Stimulated activated CD8-positive, alpha-beta memory T cell treated with anti-CD3 and anti-CD28 coated beads, Interleukin-7, amount 100 ng/mL, for 48 hours (primary cell): ENCODE measurements around the gene LHX3.

Experiments
- DNase-seq, 2 donors: peaks; one replicate each; pipeline ENCODE4 v3.0.0-alpha.2; 2020; ENCODE audit warnings: low read depth in 1 of 2; ENCODE audit errors: extremely low read depth in 1 of 2

LHX3 gene

DNA sequence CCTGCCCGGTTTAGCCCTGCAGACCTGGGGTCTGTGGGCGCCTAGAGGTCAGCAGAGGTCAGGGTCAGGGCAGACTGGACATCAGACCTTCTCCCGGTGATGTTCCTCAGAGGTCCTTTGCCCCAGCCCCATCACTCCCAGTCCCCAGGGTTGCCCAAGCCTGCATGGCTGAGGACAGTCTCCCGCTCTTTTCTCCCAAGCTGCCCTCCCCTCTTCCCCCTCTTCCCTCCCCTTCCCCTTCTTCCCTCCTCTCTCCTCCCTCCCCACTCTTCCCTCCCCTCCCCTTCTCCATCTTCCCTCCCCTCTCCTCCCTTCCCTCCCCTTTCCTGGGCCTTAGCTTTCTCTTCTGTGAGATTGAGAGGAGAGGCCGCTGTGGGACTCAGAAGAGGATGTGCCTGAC, 10.4 kb downstream of the LHX3 start:
- DNase-seq: no peak

DNA sequence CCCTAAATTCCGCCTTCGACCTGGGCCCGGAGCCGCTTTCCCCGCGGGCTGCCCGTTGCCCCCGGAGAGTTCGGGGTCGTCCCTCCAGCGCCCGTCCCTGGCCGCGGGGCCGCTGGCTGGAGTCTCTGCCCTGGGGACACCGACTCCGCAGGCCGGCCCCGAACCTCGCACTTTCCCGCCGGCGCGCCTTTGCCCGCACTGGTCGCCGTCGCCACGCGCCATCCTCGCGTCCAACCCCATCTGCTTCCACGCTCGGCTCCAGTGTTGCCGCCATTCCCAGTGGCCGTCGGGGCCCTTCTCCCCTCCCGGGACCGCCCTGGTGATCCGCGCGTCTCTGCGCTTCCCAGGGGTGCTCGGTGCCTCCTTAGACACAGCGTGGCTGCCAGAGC, 11.0 kb downstream of the LHX3 start:
- DNase-seq: no peak

GRCh38 chr9:136193127-136193890, 11.6 kb downstream of the LHX3 start:
- no peak for DNase-seq

DNA sequence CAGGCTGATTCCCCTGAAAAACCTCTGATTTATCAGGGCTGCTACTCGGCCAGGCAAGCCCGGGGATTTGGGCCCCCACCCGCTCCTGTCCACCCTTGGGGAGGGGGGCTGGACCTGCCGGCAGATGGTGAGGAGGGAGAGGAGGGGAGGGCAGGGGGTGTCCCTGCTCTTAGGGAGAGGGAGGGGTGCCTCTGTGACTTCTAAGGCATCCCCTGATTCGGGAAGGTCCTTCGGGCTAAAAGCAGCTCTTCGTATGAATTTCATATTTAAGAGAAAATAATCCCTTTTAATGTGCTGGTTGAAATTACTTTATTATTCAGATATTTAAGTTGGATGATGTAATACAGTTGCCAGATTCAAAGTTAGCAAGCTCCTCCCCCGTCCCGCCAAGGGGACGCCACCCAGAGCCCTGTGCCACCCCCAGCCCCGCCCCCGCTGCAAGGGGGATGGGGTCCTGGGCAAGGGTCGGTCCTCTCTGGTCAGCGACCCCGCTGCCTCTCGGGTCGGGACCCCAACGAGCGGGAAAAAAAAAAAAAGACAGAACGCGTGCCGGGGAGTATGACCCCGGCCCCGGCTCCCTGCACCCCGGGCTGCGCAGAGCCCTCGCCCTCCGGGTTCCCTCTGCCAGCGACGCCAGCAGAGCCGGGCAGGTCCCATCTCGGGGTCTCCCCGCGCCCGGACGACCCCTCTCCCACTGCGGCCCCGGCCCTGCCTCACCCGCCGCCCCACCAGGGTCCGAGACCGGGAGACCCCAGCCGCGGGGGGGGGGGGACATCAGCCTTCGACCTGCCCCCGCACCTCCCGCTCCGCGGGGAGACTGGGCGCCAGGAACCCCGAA, 12.4 kb downstream of the LHX3 start:
- no peak for DNase-seq

DNA sequence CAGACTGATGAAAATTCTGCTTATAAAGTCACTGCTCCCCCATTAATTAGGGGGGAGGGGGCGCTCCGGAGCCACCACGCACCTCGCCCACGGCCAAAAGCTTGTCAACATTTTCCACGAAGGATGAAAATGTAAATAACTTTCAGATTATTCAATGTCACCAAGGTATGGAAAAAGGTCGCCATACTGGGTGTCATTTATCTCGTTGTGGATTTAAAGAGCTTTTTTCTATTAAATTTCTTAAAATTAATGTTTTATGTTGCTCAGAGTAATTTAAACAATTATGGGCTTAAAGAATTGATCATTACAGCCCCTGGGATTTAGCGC, 13.0 kb downstream of the LHX3 start:
- DNase-seq: no peak

DNA sequence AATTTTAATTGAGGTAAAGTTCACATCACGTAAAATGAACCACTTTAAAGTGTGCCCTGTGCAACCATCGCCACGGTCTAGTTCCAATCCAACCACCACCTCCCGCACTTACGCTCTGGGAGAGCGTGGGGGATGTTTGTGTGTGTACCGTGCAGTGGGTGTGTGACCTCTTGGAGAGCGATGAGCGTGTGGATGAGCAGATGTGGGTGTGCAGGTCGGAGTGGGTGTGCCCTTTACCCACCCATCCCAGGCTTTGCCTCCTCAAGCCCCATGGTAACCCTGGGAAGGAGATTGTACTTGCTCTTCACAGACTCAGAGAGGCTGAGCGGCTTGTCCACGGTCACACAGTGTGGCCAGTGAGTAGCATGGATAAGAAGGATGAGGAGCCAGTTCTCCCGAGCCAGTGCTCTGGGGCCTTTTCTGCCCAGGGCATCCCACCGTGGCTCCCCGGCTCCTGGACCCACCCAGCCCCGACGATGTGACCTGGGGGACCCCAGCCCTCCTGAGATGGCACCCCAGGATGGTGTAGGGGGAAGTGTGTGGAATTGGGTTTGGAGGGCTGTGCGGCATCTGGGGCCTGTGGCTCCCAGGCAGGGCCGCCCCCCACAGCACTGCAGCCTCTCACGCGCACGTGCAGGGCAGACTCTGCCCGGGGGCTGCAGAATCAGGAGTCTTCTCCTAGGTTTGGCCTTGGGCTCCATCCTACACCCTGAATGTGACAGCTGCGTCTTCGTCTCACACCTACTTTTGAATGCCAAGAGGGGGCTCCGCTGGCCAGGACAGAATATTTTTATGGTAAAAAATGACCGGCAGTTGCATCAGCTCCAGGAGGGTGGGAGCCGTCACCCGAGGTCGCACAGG, 13.6 kb downstream of the LHX3 start:
- DNase-seq: no peak

DNA sequence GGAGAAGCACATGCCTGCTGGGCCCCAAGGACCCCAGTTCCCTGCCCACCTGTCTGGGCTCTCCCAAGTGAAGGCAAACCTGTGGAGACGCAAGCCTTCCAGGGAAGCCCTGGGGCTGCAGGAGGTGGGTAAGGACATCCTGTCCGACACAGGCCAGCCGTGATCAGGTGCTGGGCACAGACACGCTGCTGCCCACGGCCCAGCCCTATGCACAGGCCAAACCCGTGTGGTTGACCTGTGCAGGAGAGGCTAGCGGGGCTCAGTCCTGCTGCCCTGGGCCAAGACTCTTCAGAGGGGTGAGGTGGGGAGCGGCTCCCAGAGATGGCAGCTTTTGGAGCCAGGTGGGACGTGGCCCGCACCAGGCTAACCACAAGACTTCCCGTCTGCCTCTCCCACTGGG, 14.3 kb downstream of the LHX3 start:
- DNase-seq: no peak

DNA sequence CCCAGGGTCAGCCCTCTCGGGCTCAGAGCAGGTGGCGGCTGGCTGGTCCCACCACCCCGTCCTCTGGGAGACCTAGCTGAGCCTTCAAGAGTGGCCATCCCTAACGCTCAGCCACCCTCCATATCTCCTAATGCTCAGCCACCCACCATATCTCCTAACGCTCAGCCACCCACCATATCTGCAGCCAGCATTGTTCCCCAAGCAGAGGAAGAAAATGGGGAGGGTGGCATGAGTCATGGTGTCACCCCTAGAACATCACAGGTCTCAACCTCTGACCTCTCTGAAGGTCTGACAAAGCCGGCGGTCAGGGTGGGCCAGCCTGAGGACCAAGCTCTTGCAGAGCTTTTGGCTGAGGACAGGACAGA, 14.7 kb downstream of the LHX3 start:
- DNase-seq: no peak

GRCh38 chr9:136189394-136190236, 15.3 kb downstream of the LHX3 start:
- DNase-seq: no peak

- DNase-seq: no peak
Measured at GRCh38 chr9:136187683-136188586, 17.0 kb downstream of the LHX3 start.

GRCh38 chr9:136187197-136187596, 17.7 kb downstream of the LHX3 start:
- no peak for DNase-seq

DNA sequence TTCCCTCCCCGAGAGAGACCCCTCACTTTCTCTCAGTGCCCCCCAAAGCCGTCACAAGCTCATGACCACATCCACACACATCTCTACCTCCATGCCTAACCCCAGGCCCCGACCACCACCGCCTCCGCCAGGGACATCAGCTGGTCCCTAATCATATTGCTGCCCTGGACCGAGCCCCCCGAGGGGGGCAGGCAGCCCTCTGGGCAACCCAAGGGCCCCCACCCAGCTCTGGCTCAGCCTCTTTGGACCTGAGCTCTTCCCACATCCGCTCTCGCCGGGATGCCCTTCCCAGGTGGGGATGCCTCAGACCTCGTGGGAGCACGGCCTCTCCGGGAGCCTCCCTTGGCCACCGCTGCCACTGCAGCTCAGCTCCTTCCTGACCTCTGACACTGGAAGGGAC, 18.5 kb downstream of the LHX3 start:
- no peak for DNase-seq

DNA sequence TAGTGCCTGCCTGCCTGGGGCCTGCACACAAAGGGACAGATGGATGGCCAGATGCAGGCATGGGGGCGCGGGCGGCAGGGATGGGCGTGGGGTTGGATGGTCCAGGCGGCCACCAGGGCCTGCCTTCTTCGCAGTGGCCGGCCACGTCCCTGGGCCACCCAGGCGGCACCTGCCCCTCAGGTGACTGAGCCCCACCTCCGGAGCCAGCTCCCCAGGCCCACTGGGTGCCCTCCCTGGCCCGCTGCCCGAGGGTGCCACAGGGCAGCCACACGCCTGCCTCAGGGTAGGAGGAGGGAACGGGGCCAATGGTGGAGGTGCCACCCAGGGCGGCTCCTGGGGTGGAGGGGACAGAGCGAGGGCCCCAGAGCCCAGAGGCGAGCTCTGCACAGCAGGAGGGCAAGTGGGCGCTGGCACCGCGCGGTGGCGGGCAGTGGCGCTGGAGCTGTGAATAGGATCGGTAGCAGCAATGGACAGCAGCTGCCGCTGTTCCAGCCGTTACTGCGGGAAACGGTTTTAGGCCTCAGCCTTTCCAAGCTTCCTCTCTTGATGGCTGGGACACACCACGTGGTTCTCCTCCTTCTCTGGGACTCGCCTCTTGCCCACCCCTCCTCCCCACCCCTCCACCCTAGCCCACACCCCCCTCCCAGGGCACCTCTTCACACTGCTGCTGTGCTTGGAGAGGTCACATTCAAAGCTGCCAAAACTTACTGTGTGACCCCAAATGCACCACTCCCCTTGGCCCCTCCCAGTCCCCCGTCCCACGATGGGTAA, 19.1 kb downstream of the LHX3 start:
- DNase-seq: no peak

DNA sequence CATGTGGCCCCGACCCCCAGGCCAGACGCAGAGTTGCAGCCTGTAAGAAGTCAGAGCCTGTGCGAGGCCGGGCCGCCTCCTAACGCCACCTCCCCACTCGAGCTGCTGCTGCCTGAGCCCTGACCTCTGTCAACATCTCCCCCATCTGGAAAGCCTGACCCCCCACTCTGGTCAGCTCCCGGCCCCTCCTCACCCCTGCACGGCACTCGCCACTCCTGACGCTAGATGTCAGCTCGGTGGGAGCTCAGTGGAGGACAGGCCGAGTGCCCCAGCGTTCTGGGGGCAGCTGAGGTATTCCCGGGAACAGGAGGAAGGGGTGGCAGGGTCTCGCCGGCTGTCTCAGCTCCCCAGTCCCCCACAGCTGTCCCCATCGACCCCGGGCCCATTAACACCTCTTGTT, 19.9 kb downstream of the LHX3 start:
- DNase-seq: no peak

- DNase-seq: no peak
Measured at GRCh38 chr9:136182850-136183422, 22.0 kb downstream of the LHX3 start.

- DNase-seq: no peak
Measured at GRCh38 chr9:136182420-136182787, 22.5 kb downstream of the LHX3 start.

DNA sequence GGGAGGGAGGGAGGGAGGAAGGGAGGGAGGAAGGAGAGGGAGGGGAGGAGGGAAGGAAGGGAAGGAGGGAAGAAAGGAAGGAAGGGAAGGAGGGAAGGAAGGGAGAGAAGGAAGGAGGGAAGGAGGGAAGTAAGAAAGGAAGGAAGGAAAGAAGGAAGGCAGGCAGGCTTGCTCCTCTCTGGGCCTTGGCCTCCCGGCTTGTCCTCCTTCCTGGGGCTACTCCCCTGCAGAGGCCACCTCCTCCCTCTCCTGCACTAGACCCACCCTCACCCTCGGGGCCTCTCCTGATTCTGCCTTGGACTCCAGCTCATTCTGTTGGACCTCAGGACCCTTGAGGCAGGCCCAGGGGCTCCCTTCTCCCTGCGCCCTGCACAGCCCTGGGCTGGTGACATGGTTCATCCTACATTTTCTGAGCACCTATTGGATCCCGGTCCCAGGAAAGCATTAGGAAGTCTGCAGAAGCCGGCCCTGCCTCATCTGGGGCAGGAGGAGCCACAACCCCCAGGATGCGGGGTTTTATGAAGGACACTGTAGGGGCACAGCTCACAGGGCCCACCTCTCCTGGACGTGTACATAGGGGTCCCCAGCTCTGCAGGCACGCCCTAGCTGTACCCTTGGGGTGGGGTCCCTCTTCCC, 23.0 kb downstream of the LHX3 start:
- no peak for DNase-seq

DNA sequence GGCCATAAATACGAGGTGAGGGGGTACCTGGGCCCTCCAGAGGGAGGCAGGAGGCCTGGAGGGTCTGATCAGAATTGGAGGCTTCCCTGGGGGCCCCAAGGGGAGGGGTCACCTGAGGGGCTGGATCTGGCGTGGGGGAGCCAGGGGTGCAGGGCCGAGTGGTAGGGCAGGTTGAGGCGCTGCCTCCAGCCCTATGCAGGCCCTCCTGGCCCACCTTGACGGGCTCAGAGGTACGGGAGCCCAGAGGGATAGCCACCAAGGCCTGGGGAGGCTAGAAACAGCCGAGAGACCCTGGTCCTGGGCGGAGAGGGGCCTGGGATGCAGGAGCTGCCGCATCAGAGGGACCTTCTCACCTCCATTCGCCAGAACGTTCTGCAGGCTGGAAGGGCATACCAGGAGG, 24.3 kb downstream of the LHX3 start:
- no peak for DNase-seq
